Occipital lobe (tissue), 3 donors: ENCODE measurements around the gene MRPL9. TPM values are rescaled to one million over a fixed set of nuclear protein-coding genes. Genes with fewer than 3 reads are reported as not detected.

ENCODE experiments used
- DNase-seq: peaks from one replicate; lab custom pipeline; 2025; lab: John Stamatoyannopoulos, UW
- small RNA-seq: library from RNA; depleted of rRNA; stranded (forward); fragments of <200 nt; gene quantifications from one replicate; pipeline ENCODE3, GENCODE V24; 2014
- total RNA-seq: library from RNA; depleted of rRNA; stranded (reverse); fragments of >200 nt; gene quantifications from one replicate; pipeline ENCODE4 v1.2.3, GENCODE V29; 2014

The MRPL9 gene
- total RNA-seq, 1 donor from 2014 or later = 44.6 TPM

- DNase-seq = no peak
These were observed 51.3 kb downstream of the MRPL9 start for GRCh38 chr1:151711951-151712350.

DNA sequence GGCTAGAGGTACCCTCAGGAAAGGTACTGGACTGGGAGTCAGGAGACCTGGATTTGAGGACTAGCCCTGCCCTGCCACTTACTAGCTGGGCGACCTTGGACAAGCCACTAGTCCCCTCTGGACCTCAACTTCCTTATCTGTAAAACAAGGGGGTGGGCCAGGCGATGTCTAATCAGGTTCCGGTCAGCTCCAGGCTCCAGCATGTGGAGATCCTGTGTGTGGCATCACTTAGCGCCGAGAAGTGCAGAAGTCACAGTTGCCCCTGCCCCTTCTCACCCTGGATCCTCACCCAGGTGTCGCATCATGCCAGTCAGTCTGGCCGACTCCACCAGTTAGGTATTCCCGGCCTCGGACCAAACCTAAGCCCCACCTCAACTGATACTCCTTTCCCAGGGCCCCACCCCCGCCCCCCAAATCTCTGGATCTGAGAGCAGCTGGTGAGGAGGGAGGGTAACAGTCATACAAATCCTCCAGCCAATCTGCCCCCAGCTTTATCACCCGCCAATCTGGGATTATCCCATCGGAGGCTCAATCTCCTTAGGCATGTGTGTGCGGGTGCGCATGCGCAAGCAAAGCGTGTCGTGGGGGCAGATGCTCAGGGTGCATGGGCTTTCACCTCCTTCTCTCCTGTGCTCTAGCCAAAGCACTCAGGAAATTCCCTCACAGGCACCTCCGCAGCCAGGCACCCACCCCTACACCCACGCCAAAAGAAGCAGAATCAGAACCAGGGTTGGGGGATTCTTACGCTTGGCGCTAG is 52.1 kb downstream of the MRPL9 start:
- peak; percentile 47 for DNase-seq

DNA sequence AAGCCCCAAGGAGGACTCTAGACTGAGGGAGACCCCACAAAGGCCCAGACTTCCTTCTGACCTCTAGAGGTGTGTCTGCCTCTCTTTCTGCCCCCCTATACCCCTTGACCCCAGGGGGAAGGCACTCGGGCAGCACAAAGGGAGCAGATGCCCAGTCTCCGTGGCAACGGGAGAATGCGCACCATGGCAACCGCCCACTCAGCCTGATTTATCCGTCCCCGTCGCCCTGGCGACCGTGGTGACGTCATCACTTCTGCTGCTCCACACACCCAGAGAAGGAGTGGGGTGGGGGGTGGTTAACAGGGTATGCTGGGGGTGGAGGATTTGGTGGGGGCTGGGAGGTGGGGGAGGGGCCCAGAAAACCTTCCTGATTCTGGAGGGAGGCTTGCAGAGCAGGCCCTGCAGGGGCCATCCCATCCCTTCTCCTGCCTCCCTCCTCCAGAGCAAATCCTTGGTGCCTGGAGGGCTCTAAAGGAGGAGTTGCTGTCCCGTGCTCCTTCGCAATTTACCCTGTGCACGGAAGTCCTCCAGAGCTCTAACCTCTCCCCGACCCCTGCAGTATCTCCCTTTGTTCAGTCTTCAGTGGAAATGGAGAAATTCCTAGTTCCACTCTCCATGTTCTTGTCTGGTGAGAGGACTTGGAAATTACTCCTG is 53.0 kb downstream of the MRPL9 start:
- DNase-seq = peak; percentile 84

Small RNA genes lying within 50 kb of the gene (small RNA-seq; reads per million reads assigned to genes)
- gene RNU6-662P = not detected

Other genes with a start within 250 kb of the MRPL9 start
- gene TUFT1, start 223.2 kb downstream of the MRPL9 start, total RNA-seq = 8.4 TPM
- gene SNX27, start 151.4 kb downstream of the MRPL9 start, total RNA-seq = 88.1 TPM
- 31.4 TPM for gene CELF3, start 46.7 kb downstream of the MRPL9 start, total RNA-seq
- 7.8 TPM for gene RIIAD1, start 42.0 kb downstream of the MRPL9 start, total RNA-seq
- gene TDRKH, start 27.0 kb upstream of the MRPL9 start, total RNA-seq = 17.6 TPM
- gene LINGO4, start 41.9 kb upstream of the MRPL9 start, total RNA-seq = not detected
- gene RORC, start 68.3 kb upstream of the MRPL9 start, total RNA-seq = 0.16 TPM
- gene C2CD4D, start 76.3 kb upstream of the MRPL9 start, total RNA-seq = 0.16 TPM
- not detected for gene THEM5, start 90.2 kb upstream of the MRPL9 start, total RNA-seq
- 2.0 TPM for gene THEM4, start 146.0 kb upstream of the MRPL9 start, total RNA-seq
- 2.8 TPM for gene S100A10, start 230.4 kb upstream of the MRPL9 start, total RNA-seq